HT1080 (cell line): ENCODE results near the gene PSMD6. TPM values are rescaled to one million over a fixed set of nuclear protein-coding genes. Genes with fewer than 3 reads are reported as not detected.

Experiments
- DNase-seq: peaks from one replicate; pipeline ENCODE4 v3.0.0-alpha.2; 2015; ENCODE audit warnings: low read depth
- polyA plus RNA-seq, 2 experiments: library from polyadenylated mRNA; depleted of rRNA; stranded (reverse); fragments of >200 nt; gene quantifications; 2 replicates each; pipeline ENCODE4 v1.2.3, GENCODE V29; 2015
- total RNA-seq: library from RNA; depleted of rRNA; stranded (reverse); fragments of >200 nt; shearing (Covaris generic); gene quantifications from 2 replicates; pipeline ENCODE4 v1.2.3, GENCODE V29; 2014; rRNA removed

Gene PSMD6
- total RNA-seq: 183 and 200 TPM in 2 replicates
- polyA plus RNA-seq (2015; cell fraction: cytosol; rRNA removed): 161 and 166 TPM in 2 replicates
- 184 and 200 TPM in 2 replicates for polyA plus RNA-seq (2015; cell fraction: nucleus; rRNA removed)

DNA sequence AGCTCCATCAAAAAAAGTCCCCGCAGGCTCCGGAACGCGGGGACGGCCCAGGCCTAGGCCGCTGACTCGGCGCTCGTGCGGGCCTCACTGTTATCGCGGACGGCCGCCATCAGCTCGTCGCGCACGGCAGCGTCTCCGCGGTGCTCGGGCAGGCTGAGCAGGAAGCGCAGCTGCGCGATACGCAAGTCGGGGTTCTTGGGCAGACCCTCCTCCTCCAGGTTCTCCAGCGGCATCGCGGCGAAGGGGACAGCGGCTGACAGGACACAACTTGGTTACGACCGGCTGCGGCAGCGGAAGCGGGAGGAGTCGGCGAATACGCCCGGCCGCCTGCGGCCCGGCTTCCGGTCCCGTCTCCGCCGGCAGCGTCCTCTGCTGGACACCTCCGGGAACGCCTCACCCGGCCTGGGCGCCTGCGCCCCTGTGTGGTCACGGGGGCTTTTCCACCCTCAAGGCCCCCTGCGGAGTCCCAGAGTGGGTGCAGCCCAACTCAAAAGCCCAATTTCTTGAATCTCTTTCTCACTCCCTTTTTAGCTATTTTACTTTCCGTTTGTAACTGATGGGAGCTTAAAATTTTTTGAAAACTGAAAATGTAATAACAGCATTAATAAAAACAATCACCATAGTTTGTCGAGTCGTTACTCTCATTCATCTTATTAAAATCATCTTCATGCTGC lies at the start of gene PSMD6:
Gene PSMD6 (minus strand): TSS at position 308 of the 674 bp plus-strand sequence. CDS start 75 bp downstream, at position 233.
- peak; percentile 84 for DNase-seq

DNA sequence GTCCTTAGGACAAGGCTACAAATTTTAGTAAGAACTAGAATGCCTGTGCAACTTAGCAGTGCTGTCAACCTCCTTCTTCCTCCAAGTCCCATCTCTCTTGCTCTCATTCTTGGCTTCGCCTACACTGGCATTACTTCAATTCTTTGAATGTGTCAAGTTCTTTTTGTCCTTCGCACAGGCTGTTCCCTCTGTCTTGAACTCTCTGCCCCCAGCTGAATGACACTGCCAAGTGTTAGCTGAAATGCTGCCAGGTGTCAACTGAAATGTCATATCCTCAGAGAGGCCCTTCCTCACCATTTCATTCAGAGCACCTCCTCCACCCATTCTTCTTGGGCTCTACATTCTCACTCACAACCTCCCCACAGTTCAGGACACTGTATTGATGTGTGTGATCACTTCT lies 48.8 kb upstream of the PSMD6 start:
- DNase-seq: no peak

GRCh38 chr3:64070704-64071103 lies 47.4 kb upstream of the PSMD6 start:
- DNase-seq: no peak

DNA sequence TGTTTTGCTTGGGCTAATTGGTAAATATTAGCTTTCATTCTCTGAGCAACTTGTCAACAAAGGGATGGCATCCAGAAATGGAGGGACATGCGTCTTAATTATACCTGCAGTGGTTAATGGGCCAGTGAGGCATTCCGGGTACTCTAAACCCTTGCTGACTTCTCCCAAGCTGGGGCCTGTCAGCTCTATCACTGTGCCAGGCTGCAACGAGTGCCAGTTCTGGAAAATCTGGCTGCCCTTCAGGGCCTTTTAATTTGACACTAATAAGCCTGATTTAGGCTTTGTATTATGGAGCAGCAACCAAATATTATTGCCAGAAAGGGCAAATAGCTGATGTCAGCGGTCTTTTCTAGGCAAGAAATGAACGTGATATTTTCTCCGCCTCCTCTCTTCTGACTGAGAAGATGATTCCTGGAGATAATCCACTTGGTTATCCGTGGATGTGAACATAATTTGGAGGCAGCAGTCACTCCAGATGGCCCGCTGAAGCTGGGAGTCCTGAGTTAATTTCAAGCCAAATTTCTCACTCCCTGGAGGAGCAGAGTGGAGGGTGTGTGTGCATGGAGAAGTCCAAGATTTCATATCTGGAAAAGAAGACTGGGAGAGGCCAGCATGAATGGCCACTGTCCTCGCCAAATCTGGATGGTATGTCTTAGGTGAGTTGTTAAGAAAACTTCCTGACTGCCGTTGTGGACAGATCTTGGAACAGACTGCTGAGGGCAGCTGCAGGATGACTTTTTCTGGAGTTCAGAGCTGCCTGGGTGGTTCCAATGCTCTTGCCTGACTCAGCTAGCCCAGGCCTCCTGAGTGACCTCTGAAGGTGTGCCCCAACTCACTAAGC lies 44.4 kb upstream of the PSMD6 start:
- DNase-seq: peak; percentile 46

- DNase-seq: no peak
Measured at GRCh38 chr3:64064804-64065203, 41.5 kb upstream of the PSMD6 start.

GRCh38 chr3:64063983-64064438 lies 40.7 kb upstream of the PSMD6 start:
- no peak for DNase-seq

DNA sequence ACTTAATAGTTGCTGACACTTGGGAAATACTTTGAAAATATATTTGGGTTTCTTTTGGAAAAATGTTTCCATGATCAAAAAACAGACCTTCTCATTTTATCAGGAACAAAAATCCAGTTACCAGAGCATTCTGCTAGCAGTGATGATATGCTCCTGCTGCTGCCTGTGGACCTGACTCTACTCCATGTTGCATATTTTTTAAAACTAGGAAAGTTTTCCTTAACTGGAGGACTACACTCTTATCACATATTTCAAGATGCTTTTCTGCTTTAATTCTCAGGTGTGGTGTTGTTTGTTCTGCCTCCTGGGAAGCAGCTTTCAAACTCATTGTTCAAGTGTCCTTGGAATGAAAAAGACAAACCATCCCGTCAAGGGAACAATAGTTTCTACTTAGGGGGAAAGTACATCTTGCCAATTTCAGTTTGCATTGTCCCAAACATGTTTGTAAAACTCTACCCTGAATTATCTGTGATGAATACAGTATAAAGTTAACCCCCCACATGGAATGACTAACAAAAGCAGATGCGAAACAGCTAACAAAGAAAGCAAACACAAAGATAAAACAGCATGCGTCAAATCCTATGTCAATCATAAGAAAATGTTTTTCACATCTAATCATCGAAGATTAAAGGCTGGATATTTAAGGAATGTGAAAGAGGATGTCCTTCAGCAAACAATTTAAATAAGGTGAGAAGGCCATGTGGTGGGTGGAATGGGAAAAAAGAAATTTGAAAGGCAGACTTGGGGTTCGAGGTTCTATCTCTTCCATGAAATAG lies 40.1 kb upstream of the PSMD6 start:
- DNase-seq: peak; percentile 42

DNA sequence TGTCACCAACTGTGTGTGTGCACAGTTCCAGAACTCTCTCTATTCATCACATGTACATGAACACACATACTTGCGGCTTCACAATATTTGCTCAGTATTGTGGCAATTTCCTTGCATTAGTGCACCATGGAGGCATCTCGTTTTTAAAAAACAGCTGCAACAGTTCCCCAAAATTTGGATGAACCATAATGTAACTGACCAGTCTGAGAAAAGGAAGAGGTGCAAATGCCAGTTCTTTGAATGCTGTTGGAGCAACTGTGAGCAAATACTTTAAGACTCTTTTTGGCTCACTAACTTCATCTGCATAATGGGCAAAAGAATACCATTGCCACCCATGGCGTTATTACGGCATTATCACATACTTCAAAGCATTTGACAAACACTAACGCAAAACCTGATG lies 38.3 kb upstream of the PSMD6 start:
- DNase-seq: no peak

DNA sequence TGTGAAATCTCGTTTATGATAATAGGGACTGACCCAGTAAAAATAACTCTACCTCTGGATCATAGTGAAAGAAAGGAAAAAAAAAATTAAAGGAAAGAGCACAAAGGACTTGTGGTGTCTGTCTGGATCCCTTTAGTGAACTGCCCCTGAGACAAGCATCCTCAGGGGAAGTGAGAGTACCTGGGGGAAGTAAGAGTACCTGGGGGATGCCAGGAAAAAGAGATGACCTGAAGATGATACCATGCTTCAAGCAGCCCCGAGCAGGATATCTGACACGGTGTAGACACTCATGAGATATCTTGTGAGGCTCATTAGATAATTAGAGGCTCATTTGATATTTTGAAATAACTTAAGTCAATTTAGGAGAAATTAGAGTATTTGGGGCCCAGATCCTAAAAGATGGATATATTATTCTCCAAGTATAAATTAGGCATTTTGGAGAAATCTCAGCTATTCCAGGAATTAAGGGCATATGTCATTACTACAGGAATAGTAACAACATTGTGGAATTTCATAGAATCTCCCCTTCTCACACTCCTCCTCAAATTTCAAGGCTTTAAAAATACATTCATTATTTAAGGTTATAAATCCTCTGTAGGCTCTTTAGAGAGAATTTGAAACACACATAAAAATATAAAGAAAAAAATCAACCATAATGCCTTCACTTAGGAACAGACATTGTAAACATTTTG lies 36.3 kb upstream of the PSMD6 start:
- DNase-seq: no peak

DNA sequence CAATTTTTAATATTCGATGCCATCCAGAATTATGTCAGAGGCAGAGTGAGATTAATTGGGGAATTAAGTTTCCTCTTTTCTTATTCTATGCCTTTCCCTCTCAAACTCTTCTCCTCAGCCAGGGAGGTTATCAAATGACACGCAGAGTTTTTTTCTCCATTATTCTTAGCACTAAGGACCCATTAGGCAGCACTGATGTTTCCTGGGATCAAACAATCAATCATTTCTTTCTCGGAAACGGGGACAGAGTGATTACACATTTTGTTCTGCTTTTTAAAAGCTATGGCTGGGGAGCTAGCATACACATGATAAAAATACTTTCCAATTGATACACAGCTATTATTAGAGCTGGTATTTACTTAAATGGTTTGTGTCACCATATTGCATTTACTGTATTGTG lies 35.3 kb upstream of the PSMD6 start:
- DNase-seq: no peak

DNA sequence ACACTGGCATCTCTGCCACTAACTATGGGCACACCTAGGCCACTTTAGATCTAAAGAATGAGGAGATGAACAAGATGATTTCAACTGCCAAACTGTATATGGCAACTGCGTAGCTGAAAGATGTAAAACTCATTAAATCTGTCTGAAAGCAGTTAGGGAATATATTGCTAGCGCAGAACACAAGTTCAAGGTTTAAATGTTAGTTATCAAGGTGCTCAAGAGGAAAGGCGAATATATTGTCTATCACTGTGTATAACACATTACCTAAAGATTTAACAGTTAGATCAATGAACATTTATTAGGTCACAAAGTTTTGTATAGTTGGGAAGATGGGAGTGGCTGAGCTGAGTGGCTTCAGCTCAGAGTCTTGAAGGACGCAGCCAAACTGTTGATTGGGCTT lies 33.9 kb upstream of the PSMD6 start:
- no peak for DNase-seq

DNA sequence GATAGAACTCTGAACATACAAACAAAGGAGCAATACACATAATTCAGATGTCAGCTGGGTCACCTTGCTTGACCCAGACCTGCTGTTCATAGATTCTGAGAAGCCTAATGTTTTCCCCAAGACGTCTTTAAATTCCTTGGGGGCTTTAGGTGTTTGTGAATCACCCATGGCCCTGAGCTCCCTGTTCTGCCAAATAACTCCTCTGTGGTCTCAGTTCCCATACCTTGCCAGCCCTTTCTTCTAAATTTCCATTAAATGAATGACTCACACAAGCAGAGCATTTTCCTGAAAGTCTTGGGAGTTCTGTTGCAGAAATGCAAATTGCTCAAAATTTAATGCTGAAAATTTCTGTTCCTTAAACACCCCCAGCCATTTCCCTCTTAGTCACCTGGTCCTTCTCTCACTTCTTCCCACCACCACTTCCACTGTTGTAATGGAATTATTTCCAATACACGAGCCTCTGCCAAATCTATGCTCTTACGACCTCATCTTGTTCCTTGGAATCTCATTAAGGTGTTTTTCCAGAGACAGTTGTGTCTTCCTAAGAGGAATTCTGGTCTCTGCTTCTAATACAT lies 33.4 kb upstream of the PSMD6 start:
- peak; percentile 88 for DNase-seq

DNA sequence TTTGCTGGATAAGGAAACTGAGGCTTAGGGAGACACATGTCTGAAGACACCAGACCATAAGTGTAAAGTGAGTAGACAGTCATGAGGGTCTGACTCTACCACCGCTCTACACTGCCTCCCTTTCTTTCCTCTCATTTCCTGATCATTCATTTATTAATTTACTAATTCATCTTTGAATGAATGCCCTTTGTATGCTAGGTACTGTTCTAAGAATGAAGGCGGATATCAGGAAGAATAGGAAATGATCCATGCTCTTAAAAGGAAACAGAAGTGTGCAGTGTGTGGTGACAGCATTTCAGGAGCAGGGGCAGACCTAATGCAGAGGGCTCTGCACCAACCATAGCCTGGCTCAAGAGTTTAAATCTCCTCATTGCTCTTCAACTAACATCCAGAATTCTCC lies 31.8 kb upstream of the PSMD6 start:
- DNase-seq: no peak

GRCh38 chr3:64054488-64054887 lies 31.2 kb upstream of the PSMD6 start:
- DNase-seq: no peak

DNA sequence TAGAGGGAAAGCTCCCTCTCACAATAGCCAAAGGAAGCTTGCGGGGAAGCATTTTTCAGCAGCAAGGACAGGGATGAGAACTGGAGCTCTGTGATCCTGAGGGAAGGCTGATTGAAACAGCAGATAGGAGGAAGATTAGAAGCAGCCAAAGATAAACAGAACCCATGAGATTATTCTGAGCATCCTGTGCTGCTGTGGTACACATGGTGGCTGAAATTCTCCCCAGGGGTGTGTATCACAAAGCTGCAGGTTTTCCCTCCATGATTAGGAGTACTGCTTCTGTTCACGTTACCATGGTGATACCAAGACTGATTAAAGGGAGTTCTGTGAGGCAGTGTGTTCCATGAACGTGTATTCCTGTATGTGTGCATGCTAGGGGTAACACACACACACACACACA lies 30.3 kb upstream of the PSMD6 start:
- no peak for DNase-seq

- DNase-seq: no peak
Measured at GRCh38 chr3:64053117-64053516, 29.8 kb upstream of the PSMD6 start.

DNA sequence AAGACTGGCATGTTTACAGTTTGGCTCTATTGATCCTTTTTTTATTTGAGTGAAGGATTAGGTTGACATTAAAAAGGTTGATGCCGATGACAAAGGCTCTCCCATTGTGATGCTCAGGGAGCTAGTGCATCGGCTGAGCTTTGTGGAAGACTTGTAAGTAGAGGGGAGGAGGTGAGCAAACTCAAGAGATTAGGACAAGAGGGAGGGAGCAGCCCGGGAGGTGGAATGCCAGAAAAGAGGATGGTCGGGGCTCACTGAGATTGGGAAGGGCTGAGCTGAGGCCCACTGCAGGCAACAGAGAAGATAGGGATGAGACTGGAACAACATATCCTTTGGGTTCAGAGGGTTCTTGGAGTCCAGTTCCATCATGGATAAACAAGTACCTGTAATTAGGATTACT lies 26.5 kb upstream of the PSMD6 start:
- no peak for DNase-seq

- peak; percentile 93 for DNase-seq
Measured at GRCh38 chr3:64049136-64049535, 25.8 kb upstream of the PSMD6 start.

DNA sequence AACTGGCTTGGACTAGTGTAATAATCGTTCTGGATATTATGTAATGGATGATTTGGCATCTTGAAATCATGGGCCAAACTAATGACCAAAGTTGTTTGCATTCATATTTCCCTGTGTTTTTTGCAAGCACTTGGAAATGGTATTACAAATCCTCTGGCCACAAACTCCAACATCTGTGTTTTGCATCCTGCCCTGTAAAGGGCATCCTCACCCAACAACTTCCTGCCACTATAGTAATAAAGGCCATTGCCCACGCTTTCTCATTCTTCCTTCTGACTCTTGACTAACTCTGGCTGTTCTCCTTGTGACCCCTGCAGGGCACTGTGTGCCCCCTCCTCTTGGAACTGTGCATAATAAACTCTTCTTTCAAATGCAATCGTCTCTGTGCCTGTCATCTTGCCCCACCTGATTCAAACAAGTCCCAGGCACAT lies 25.4 kb upstream of the PSMD6 start:
- peak; percentile 76 for DNase-seq

DNA sequence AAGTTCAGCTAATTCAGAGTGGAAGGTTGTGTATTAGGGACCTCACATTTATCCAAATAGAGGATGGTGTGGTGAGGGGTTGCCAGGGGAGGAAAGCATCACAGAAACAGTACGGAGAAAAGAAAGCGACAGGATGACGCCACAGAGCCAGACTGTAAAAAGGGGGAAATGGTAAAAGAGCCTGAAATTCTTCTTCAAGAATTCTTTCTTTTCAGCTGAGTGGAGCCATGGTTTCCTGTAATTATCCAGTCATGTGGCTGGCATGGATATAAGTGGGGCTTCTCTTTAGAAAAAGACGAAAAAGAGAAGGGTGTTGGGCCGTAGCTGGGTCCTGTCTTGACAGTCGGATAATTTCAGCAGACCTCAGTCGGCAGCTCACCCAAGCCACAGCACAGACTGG lies 24.5 kb upstream of the PSMD6 start:
- DNase-seq: no peak
